Cardiac fibroblast (primary cell): ENCODE results near the gene PLA2G4D.

Experiments used
- DNase-seq, 2 donors: peaks; one replicate each; pipeline versions ENCODE4 v3.0.0 to v3.0.0-alpha.2; 2010; ENCODE audit warnings: low read depth in 2 of 2
- H3K4me3 ChIP-seq, 2 donors: replicated peaks in 1 of 2; 1 replicate in 1 of 2; 2 replicates in 1 of 2; pipeline ENCODE4 v1.5.1; 2011; ENCODE audit warnings: low read depth in 2 of 2, low read length in 2 of 2, mild to moderate bottlenecking in 2 of 2, moderate library complexity in 1 of 2
- CTCF ChIP-seq: IDR thresholded peaks from one replicate; pipeline ENCODE4 v1.5.1; 2011; ENCODE audit warnings: low read depth, mild to moderate bottlenecking, low read length, inconsistent platforms

PLA2G4D gene

GRCh38 chr15:42138968-42139386 is 44.6 kb upstream of the PLA2G4D start:
- no peak for TF ChIP-seq CTCF
- no peak for DNase-seq
- no peak overlapping the region for H3K4me3 ChIP-seq

GRCh38 chr15:42138411-42138810 is 44.0 kb upstream of the PLA2G4D start:
- TF ChIP-seq CTCF, result no peak
- no peak for DNase-seq
- no peak overlapping the region for H3K4me3 ChIP-seq

- no peak overlapping the region for H3K4me3 ChIP-seq
- peak; percentile 60 for TF ChIP-seq CTCF
- peak; percentile 68 to 69 for DNase-seq
Observed at GRCh38 chr15:42137461-42138261, 43.3 kb upstream of the PLA2G4D start.

GRCh38 chr15:42136513-42136912 is 42.2 kb upstream of the PLA2G4D start:
- no peak for DNase-seq
- no peak for TF ChIP-seq CTCF
- no peak overlapping the region for H3K4me3 ChIP-seq

GRCh38 chr15:42135351-42135750 is 41.0 kb upstream of the PLA2G4D start:
- no peak for DNase-seq
- TF ChIP-seq CTCF, result no peak
- no peak overlapping the region for H3K4me3 ChIP-seq

- no peak for TF ChIP-seq CTCF
- no peak overlapping the region for H3K4me3 ChIP-seq
- DNase-seq, result no peak
Observed at GRCh38 chr15:42134617-42135245, 40.4 kb upstream of the PLA2G4D start.
